A673 (cell line): ENCODE data around the gene FLRT2.

Experiments used
- CTCF ChIP-seq: fragments of 300-800, 200-600 bp; sonication (generic); conservative IDR thresholded peaks from 2 replicates; pipeline ENCODE4 v1.5.1; 2017; ENCODE audit warnings: low read depth, mild to moderate bottlenecking, antibody characterized with exemption, low read length, moderate library complexity, mixed read lengths
- EZH2 ChIP-seq: fragments of 200-600 bp; sonication (generic); IDR thresholded peaks from 2 replicates; pipeline ENCODE4 v1.6.1; 2017; ENCODE audit warnings: borderline replicate concordance, low read depth, mild to moderate bottlenecking, mixed read lengths, antibody characterized with exemption, low read length; ENCODE audit not compliant: poor library complexity, severe bottlenecking

GRCh38 chr14:85556267-85556666 lies 26.3 kb downstream of the FLRT2 start:
- no peak for TF ChIP-seq CTCF
- no peak for TF ChIP-seq EZH2
